HG02759 (cell line): ENCODE data around the gene ATP6V1D.
"Not testable (repeated sequence)": the region's sequence is repeated elsewhere in the genome, so short reads cannot be mapped to it uniquely, and the experiment has no call there.

ENCODE experiments used
- ATAC-seq: cut with Tn5 transposase; IDR thresholded peaks from one replicate; pipeline ENCODE4 v1.9.1; 2021; ENCODE audit warnings: mild to moderate bottlenecking, moderate library complexity; ENCODE audit not compliant: unreplicated experiment

ATP6V1D gene

GRCh38 chr14:67371247-67372148, 11.9 kb upstream of the ATP6V1D start:
- ATAC-seq, result no peak

DNA sequence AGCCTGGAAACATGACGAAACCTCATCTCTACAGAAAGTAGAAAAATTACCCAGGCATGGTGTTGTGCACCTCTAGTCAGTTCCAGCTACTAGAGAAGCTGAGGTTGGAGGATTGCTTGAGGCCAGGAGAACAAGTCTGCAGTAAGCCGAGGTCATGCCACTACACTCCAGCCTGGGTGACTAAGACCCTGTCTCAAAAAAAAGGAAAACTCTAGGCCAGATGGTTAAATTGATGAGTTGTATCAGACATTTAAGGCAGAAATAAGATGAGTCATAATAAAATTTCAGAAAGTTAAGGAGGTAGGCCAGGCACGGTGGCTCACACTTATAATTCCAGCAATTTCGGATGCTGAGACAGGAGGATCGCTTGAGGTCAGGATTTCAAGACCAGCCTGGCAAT, 11.2 kb upstream of the ATP6V1D start:
- no peak for ATAC-seq

GRCh38 chr14:67365476-67365875, 5.9 kb upstream of the ATP6V1D start:
- ATAC-seq, result no peak

DNA sequence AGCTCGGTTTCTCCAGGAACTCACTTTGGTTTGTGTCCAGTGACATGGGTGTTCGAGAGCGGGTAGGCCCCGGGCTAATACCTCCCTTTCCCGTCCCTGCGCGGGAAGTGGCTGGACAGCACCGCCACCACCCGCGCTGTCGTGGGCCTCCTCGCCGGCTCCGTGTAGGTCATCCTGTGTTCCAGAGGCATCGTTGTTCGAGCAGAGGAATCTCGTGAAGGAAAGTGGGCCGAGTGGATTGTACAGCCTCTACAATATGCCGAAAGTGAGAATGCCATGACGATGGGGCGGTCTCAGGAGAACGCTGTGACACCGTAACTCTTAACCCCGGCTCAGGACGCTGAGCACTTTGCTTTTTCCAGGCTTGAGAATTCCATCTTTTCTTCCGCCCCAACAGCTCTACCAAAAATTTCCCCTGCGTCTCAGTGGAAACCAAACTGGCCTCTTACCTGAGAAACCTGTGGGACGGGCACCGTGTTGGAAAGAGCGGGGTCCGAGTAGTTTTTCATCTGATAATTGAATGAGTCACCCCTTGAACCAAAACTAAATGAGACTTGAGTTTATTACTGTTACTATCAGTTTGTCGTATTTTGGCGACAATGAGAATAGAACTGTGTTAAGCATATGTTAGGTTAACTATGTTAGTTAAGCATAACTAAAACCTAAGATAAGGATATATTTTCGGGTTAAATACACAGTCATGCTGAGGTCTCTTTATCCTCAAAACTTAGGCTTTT, 1.0 kb upstream of the ATP6V1D start:
- peak; percentile 27 for ATAC-seq

DNA sequence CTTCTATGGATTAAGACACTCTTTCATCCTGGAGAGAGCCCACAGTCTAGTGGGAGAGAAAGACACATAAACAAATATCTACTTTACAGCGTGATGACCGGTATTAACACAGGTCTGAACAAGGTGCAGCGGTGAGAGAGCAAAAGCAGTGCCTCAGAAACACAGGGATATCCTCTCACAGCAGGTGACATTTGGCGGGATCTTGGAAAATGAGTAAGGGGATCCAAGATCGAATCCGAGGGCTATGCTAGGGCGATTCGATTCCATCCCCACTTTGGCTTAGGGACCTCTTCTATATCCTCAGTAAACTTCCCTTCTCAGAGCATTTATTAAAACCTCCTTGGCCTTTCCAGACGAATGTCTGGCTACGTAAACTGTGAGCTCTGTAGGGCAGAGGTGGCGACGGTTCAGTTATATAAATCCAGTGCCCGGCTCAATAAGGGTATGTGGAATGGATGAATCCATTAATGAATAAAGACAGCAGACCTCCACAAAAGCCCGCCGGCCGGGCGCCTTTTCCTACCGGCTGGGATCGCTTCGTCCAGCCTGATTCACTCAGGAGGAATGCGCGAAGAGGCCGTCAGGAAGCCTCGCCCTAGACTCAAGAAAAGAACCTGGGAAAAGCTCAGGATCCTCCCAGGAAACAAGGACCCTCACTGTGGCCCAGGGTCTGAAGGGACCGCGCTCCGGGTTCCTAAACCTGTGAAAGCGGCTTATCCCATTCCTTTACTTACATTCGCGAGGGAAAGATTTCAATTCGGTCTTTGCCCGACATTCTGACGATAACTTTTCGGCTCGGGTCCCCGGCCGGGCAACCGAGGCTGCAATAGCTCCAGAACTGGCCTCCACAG, 455 bp downstream of the ATP6V1D start:
- ATAC-seq, result peak; percentile 2

DNA sequence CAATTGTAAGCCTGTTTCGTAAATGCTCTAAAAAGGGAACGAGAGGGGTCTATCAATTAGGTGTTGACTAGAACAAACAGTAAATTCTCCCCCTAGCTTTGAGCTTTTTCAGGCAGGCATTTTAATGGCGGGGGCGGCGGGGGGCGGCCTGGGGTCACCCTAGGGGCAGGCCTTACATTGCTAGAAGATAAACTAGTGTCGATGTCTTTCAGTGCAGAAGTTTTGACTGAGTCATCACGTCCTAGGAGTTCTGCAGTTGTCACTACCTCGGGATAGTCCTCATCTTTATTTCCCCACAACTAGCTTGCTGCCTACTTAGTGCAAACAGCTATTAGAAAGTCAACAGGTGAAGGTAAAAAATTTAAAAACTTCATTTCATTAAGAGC, 1.6 kb downstream of the ATP6V1D start:
- ATAC-seq, result no peak

GRCh38 chr14:67357186-67357968, 2.2 kb downstream of the ATP6V1D start:
- no peak for ATAC-seq

DNA sequence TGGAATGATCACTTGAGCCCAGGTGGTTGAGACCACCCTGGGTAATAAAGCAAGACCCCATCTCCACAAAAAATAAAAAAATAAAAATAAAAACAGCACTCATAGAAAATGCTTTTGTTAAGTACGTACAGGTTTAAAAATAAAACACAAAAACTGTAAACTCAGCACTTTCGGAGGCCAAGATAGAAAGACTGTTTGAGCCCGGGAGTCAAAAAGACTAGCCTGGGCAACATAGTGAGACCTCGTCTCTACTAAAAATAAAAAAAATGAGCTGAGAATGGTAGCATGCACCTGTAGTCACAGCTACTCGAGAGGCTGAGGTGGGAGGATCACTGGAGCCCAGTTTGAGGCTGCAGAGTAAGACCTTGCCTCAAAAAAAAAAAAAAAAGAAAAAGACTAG, 7.5 kb downstream of the ATP6V1D start:
- no peak for ATAC-seq

DNA sequence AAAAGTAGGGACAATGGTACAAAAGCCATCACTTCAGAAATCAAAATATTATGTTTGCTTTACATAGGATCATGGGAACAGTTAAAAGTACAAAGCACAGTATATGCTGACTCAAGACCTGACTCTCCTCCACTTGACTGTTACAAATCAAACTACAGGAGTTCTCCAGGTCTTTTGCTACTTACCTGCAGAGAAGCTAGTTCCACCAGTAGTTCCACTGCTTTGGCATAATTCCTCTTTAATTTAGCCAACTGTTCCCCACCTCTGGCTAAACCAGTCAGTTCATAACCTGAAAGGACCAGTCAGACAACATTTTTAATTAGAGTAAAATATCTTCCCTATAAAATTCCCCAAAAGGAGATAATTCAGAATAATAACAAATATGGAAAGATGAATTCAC, 14.0 kb downstream of the ATP6V1D start:
- no peak for ATAC-seq

DNA sequence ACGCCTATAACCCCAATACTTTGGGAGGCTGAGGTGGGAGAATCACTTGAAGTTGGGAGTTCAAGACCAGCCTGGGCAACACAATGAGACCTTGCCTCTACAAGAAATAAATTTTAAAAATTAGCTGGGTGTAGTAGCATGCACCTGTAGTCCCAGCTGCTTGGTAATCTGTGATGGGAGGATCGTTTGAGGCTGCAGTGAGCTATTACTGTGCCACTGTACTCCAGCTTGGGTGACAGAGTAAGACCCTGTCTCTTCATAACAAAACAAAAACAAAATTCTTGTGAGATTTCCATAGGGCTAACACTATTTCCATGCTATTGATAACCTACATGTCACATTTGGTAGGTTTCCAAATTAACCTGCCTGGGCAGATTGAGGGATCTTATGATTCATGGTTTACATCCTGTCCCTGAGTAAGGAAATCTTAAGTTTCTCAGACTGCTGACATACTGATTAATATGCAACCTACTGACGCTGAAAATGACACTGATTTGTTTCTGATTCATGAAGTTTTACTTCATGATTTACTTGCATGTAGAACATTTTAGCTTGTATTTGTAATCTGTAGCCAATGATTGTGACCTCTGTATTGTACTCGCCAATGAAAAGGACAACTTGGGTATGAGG, 15.9 kb downstream of the ATP6V1D start:
- no peak for ATAC-seq

GRCh38 chr14:67341231-67341630, 18.4 kb downstream of the ATP6V1D start:
- not testable (repeated sequence) for ATAC-seq

GRCh38 chr14:67335781-67336180, 23.8 kb downstream of the ATP6V1D start:
- no peak for ATAC-seq

DNA sequence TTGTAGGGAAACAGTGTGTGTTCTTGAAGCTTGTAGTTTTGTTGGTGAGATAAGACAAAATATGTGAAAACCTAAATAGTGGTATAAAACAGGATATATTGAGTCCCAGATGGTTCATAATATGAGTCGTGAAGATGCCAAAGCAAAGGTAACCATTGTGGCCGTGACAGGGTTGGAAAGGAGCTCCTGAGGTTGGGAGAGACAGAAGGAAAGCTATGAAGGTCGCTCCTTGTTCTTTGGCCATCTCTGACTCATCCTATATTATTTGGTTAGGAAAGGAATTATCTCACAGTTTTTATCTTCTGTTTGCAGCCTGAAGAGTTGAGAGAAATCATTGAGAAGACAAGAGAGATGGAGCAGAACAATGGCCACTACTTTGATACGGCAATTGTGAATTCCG, 27.1 kb downstream of the ATP6V1D start:
- ATAC-seq, result no peak

- no peak for ATAC-seq
These were observed 28.1 kb downstream of the ATP6V1D start for GRCh38 chr14:67331368-67332125.

DNA sequence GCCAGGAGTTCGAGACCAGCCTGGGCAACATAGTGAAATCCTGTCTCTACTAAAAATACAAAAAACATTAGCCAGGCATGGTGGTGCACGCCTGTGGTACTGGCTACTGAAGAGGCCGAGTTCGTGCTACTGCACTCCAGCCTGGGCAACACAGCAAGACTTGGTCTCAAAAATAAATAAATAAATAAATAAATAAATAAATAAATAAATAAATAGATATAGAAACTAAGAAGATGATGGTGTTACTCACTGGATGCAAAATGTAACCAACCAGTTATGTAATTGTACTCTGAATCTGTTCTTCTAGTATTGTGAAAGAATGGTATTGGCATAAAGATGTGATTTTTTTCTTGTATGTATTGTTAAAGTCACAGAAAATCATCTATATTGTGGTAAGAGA, 29.9 kb downstream of the ATP6V1D start:
- not testable (repeated sequence) for ATAC-seq

DNA sequence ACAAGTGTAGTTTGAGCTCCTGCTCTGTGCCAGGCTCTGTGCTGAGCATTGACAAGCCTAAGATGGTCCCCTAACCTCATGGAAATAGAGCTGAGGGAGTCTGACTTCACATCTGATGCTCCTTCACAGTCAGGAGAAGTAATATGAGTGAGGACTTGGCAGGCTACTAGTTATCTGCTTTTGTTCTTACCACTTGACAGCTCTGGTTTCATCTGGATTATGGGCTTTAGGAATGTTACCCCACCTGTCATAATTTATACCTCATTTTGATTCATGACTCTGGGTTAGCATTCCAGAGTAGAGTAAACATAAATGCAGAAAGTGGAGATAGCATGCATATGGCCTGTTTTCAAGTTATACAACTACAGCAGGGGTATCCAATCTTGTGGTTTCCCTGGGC, 40.5 kb downstream of the ATP6V1D start:
- ATAC-seq, result no peak

GRCh38 chr14:67317822-67318221, 41.8 kb downstream of the ATP6V1D start:
- ATAC-seq, result no peak

GRCh38 chr14:67313153-67313552, 46.5 kb downstream of the ATP6V1D start:
- ATAC-seq, result no peak

DNA sequence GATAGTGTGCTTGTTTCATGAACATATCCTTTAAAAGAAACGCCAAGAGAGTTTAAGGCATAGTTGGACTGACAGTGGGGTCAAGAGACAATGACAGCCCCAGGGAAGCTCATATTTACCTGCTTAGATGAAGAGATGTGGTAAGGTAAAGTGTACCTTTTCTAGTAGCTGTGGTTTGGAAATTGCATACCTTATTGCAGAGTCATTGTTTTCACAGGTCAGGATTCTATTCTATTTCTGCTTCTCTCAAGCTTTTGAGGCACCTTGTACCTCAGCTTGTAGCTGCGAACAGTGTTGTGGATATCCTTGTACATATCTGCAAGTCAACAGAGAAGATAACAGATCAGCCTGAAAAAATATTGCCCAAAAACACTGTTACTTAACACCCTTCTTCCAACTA, 47.7 kb downstream of the ATP6V1D start:
- no peak for ATAC-seq
